NCI-H2081 (cell line): ENCODE measurements around the gene EEA1.
"Not testable (repeated sequence)": the region's sequence is repeated elsewhere in the genome, so short reads cannot be mapped to it uniquely, and the experiment has no call there.

Source experiments
- DNase-seq, 2 experiments: peaks; one replicate each; lab custom pipeline; 2025; lab: John Stamatoyannopoulos, UW

Gene EEA1

GRCh38 chr12:92802906-92803305 is 126.2 kb downstream of the EEA1 start:
- no peak for DNase-seq

DNA sequence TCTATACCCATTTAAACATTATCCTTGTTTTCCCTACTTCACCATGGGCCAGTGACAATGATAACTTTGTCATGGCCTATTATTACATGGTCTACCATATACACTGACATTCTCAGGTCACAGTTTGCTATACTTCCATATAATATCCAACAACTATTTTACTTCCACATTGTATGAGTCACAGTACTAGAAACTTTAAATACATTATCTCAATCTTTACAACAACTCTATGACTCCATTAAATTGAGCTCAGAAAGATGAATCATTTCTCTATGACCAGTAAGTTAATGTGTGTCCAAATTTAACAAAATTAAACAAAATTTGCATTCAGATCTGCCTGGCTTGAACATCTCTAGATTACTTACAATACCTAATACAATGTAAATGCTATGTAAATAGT is 132.4 kb downstream of the EEA1 start:
- DNase-seq = no peak

GRCh38 chr12:92794814-92795213 is 134.3 kb downstream of the EEA1 start:
- DNase-seq = no peak

DNA sequence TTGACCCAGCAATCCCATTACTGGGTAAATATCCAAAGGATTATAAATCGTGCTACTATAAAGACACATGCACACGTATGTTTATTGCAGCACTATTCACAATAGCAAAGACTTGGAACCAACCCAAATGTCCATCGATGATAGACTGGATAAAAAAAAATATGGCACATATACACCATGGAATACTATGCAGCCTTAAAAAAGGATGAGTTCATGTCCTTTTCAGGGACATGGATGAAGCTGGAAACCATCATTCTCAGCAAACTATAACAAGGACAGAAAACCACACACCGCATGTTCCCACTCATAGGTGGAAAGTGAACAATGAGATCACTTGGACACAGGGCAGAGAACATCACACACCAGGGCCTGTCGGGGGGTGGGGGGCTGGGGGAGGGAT is 134.7 kb downstream of the EEA1 start:
- DNase-seq = not testable (repeated sequence)

GRCh38 chr12:92786045-92786444 is 143.1 kb downstream of the EEA1 start:
- DNase-seq = no peak

DNA sequence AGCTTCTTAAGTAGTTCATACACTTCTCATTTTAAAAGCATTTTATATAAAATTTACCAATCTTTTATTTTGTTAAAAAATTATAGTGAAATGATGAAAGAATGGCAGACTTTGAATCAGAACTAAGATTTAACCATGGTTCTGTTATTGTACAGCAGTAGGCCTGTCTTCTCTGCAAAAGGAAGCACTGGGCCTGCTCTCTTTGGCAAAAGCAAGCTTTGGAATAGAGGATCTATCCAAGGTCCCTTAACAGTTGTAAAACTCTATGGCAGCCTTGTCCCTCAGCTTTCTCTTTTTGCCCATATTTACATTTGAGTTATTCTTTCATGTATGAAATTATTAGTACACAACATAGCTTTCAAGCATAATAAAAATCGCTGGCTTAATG is 143.5 kb downstream of the EEA1 start:
- no peak for DNase-seq

- DNase-seq = peak; percentile 73 to 79
These were observed 144.1 kb downstream of the EEA1 start for GRCh38 chr12:92784797-92785562.

GRCh38 chr12:92784356-92784755 is 144.7 kb downstream of the EEA1 start:
- DNase-seq = no peak

- DNase-seq = no peak
These were observed 149.2 kb downstream of the EEA1 start for GRCh38 chr12:92779902-92780301.

DNA sequence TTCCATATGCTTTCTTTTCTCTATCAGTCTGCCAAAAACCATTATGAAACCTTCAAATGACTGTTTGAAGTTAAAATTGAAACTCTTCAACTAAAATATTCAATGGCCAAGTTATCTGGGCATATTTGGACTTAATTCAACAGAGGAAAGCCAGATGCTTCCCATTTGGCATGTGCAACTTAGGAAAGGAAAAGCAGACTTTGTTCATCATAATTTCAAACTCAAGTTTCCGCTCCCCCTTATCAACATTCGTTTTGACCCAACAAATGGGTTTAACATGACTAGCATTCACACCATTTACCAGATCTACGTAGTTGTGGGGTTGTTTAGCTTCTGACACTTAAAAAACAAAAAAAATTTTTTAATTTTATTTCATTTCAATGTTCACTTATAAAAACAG is 150.6 kb downstream of the EEA1 start:
- no peak for DNase-seq

DNA sequence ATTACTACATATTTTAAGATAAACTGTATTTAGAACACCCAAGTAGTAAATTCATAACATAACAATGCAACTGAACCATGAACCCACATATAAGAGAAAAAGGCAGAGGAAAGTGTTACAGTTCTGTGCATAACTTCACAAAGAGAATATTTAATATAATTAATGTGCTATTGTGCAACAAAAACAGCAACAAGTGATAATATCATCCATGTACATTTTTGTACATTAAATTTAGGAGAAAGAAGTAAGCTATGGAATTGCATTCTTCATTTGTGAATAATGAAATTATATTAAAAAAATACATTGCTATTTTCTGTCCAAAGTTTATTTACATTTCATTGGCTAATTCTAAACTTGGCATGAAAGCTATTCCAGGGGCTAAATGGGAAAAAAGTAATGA is 153.7 kb downstream of the EEA1 start:
- DNase-seq = no peak

- no peak for DNase-seq
These were observed 158.1 kb downstream of the EEA1 start for GRCh38 chr12:92771001-92771400.

DNA sequence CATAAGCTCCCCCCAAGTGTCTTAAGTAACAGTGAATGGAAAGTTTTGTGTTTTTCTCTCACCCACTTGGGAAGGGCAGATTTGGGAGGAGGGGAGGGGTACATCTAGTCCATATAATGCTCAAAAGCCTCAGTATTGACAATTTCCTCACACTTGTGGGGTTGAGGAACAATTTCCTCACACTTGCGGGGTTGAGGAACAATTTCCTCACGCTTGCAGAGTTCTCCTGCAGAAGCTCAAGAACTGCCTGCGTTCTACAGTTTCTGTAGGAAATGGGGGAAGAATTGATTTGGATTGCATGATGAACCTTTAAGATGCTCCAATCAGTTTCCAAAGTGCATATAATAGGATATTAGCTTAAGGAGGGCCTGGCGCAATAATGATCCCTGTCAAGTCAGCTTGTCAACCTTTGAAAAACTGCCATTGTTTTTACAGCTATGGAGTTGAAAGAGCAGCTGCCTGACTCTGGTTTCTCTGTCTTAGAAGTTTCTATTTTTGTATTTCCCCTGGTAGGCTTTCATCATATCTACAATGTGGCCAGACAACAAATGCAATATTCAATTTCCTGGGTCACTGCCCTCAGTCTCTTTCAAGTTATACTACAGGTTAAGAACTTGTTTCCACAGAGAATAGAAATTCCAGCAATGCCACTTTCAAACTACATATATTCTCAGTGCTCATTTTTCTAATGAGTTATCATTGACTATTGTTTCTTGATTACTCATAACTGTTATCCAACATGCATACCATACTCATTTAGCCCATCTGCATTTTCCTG is 159.8 kb downstream of the EEA1 start:
- DNase-seq = no peak

DNA sequence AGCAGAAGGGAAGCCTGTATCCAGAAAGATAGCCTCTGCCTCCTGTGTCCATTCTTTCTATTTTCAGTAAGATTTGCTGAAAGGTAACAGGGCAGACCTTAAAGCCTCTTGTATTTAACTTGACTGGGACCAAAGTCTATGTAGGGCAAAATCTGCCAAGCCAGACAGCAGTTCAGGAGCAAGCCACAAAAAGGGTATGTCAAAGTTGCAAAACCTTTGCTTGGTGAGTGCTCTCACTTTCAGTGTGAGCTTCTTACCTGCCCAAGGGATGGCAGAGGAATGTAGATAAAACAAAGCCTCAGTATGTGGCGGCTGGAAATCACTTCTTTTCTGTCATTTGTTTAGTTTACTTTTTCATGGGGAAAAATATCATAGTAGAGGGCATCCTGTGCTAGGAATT is 163.2 kb downstream of the EEA1 start:
- DNase-seq = no peak

DNA sequence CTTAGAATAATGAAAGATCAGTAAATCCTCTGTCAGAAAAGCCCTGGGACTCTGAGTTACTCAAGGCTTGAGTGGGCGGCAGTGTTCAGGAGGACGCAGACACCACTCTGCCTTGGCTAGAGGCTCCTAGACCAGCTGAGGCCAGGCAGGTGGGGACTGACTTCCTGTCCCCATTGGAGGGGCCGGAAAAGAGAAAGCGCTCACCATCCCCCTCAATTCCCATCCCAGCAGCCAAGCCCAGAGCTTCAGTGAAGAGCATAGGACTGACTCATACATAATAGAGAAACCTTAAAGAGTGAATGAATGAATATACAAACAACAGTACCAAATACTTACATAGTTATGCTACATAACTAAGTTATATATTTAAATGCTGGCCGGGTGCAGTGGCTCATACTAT is 164.3 kb downstream of the EEA1 start:
- no peak for DNase-seq

DNA sequence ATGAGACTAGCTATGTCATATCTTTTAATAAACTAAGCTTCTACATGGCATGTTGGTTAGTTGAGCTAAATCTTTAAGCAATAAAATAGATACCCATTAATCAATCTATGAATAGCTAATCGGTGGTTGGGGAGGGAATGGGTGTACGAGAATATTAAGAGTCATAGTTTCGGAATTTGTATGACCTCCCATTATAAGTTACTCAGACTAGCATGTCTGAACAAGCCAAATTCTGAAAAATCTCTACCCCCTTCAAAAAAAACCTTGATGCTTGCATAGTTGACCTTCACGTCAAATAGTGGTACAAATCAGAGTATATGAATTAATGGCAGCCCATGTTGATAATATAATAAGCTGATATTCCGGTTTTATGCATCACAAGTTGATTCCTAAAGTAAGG is 166.3 kb downstream of the EEA1 start:
- DNase-seq = no peak

DNA sequence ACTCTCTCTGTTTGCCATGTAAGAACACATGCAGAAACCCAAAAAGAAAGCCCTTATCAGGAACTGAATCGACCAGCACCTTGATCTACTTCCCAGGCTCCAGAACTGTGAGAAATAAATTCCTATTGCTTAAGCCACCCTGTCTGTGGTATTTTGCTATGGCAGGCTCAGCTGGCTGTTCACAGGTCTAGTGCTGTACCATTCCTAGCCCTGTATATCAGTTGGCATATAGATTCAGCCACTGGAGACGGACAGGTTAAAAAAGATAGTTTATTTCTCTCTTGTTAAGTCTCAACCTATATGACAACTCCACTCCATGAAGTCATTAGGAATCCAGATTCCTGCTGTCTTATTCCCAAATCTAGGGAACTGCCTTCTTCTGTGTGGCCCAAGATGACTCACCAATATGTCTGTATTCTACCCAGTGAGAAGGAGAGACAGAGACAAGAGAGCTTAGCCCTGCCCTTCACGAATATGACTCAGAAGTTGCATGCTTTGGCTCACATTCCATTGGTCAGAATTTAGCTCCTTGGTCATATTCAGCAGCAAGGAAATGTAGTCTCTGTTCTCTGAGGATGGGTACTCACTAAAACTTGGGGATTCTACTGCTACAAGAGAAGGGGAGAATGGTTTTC is 169.3 kb downstream of the EEA1 start:
- no peak for DNase-seq

DNA sequence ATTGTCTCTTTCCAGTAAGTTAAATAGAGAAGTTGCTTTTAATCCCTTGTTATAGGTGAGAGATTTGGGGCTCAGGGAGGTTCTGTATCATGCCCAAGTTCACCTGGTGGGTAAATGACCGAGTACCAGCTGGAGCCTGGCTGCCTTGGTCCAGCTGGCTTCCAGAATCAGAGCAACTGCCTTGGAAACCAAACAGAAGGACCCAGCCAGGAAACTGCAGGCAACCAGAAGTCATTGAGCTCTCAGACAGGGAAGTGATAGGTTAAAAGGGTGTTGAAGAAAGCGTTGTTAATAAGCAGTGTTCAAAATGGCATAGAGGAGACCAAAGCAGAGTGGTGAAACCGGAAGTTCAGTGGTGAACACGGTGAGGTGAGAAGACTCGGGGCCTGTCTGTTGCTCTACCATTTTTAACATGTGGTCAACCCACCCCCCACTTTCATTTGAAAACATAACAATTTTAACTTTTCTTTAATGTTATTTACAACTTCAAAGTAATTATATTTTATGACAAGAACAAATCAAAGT is 171.4 kb downstream of the EEA1 start:
- peak in 1 of 2 experiments; percentile 14 for DNase-seq

DNA sequence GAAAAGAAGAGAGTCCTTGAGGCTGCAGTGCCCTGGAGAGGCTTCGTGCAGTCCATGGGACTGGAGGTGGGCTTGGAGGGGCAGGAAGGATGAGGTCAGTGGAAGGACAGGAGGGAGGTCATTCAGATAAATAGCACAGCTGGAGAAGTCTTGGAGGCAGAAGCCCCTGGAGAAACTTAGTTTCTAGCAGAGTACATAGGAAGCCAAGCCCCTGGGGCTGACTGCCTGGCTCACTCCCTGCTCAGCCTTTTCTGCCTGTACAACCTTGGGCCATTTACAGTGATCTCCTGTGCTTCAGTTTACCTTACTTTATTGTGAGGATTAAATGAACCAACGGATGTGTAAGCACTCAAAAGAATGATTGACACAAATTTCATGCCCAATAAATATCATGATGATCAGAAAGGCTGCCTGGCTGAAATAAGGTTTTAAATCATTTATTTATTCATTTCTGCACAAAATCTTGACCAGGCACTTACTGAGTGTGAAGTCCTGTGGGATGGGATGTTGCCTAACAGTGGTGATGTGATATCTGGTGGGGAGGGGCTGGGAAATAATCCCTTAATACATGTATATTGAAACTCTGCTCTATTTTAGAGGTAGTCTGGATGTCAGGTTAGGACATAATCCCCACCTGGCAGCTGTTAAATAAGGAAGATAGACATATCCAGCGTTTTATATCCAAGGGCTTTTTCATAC is 172.0 kb downstream of the EEA1 start:
- no peak for DNase-seq

- DNase-seq = no peak
These were observed 174.9 kb downstream of the EEA1 start for GRCh38 chr12:92753976-92754885.

DNA sequence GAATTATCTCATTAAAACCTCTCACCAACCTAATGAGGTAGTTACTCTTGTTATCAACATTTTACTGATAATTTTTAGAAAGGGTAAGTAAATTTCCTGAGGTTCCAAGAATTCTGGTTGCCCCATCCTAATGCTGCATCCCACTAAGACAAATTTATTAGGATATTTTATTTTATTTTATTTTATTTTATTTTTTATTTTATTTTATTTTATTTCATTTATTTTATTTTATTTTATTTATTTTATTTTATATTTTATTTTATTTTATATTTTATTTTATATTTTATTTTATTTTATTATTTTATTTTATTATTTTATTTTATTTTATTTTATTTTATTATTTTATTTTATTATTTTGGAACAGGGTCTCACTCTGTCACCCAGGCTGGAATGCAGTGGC is 179.4 kb downstream of the EEA1 start:
- DNase-seq = not testable (repeated sequence)
